Tibial nerve (tissue), 4 donors: ENCODE results near the gene CARD10. TPM values are rescaled to one million over a fixed set of nuclear protein-coding genes. Genes with fewer than 3 reads are reported as not detected.

Experiments
- DNase-seq, 2 donors: peaks; one replicate each; pipeline ENCODE4 v3.0.0-alpha.2; 2019; ENCODE audit warnings: low spot score in 2 of 2
- H3K27ac ChIP-seq, 4 donors: fragments of 200-600 bp; sonication (generic) in 3 of 4; one replicate each; pipeline ENCODE4 v1.5.1; 2017 to 2019; ENCODE audit warnings: mild to moderate bottlenecking in 1 of 4
- H3K27me3 ChIP-seq, 2 donors: fragments of 200-600 bp; sonication (generic) in 1 of 2; one replicate each; pipeline versions ENCODE4 v1.5.1 to v1.6.0; 2017 to 2019
- H3K36me3 ChIP-seq, 3 donors: fragments of 200-600 bp; sonication (generic); one replicate each; pipeline ENCODE4 v1.5.1; 2018 to 2019
- H3K4me1 ChIP-seq, 4 donors: fragments of 200-600 bp; sonication (generic) in 3 of 4; one replicate each; pipeline ENCODE4 v1.5.1; 2017 to 2019
- H3K4me3 ChIP-seq, 4 donors: fragments of 200-600 bp; sonication (generic) in 3 of 4; one replicate each; pipeline ENCODE4 v1.5.1; 2017 to 2019; ENCODE audit warnings: mild to moderate bottlenecking in 1 of 4, moderate library complexity in 1 of 4
- H3K9me3 ChIP-seq, 4 donors: fragments of 200-600 bp; sonication (generic) in 3 of 4; one replicate each; pipeline ENCODE4 v1.5.1; 2017 to 2019
- CTCF ChIP-seq, 5 experiments: fragments of 200-600 bp in 3 of 5; fragments of 450-650 bp in 2 of 5; sonication (generic) in 3 of 5; IDR thresholded peaks; one replicate each; pipeline ENCODE4 v1.5.1; 2016 to 2019; ENCODE audit warnings: antibody characterized with exemption in 5 of 5, mild to moderate bottlenecking in 3 of 5, moderate library complexity in 2 of 5
- EP300 ChIP-seq, 2 donors: sonication (generic); formaldehyde crosslinking; IDR thresholded peaks; one replicate each; pipeline ENCODE4 v1.6.1; 2017; ENCODE audit warnings: antibody characterized with exemption in 2 of 2, mild to moderate bottlenecking in 1 of 2
- POLR2A ChIP-seq, 2 donors: fragments of 450-650 bp; IDR thresholded peaks; one replicate each; pipeline ENCODE4 v1.6.1; 2017; ENCODE audit warnings: antibody characterized with exemption in 2 of 2, mild to moderate bottlenecking in 2 of 2, moderate library complexity in 2 of 2
- WGBS, 2 donors: methylation state at CpG; one replicate each; pipeline ENCODE4 v1.1.5; 2018; 5-methylcytosine and 5-hydroxymethylcytosine counted together
- total RNA-seq, 4 donors: library from RNA; depleted of rRNA; stranded (reverse); fragments of >200 nt; gene quantifications; one replicate each; pipeline ENCODE4 v1.1.0, GENCODE V29; 2016

The CARD10 gene
- total RNA-seq, 4 donors from 2014 or later: 12.5 to 21.6 (median 17.0) TPM

GRCh38 chr22:37460684-37461083 lies 58.5 kb downstream of the CARD10 start:
- WGBS, 2 donors: 74 to 84% methylated on average over 3 of the region's 3 CpGs
- DNase-seq: no peak
- peaks cover 0 to 6% (median 0%) of the 10 kb centered on the region in 4 donors for H3K4me1 ChIP-seq
- no peak overlapping the region for H3K4me3 ChIP-seq
- H3K27me3 ChIP-seq: peaks cover 0 to 32% of the 10 kb centered on the region in 2 donors
- no peaks in the 10 kb centered on the region for H3K9me3 ChIP-seq
- H3K36me3 ChIP-seq: no peaks in the 10 kb centered on the region
- H3K27ac ChIP-seq: no peak overlapping the region
- TF ChIP-seq CTCF (IDR thresholded peaks at IDR 0.05) (no peak), EP300 (IDR thresholded peaks at IDR 0.05) (no peak), POLR2A (IDR thresholded peaks at IDR 0.05) (no peak)

GRCh38 chr22:37459206-37459605 lies 60.0 kb downstream of the CARD10 start:
- no peaks in the 10 kb centered on the region for H3K36me3 ChIP-seq
- 66 to 75% methylated on average over 9 of the region's 9 CpGs for WGBS, 2 donors
- peaks cover 0 to 42% of the 10 kb centered on the region in 2 donors for H3K27me3 ChIP-seq
- no peak for TF ChIP-seq POLR2A (IDR thresholded peaks at IDR 0.05)
- no peak for TF ChIP-seq EP300 (IDR thresholded peaks at IDR 0.05)
- no peak for TF ChIP-seq CTCF (IDR thresholded peaks at IDR 0.05)
- H3K4me1 ChIP-seq: peaks cover 0 to 3% (median 0%) of the 10 kb centered on the region in 4 donors
- no peak overlapping the region for H3K27ac ChIP-seq
- no peak for DNase-seq
- H3K9me3 ChIP-seq: no peaks in the 10 kb centered on the region
- H3K4me3 ChIP-seq: no peak overlapping the region

GRCh38 chr22:37457093-37457893 lies 61.9 kb downstream of the CARD10 start:
- 36 to 52% methylated on average over 4 of the region's 4 CpGs for WGBS, 2 donors
- no peak for TF ChIP-seq POLR2A (IDR thresholded peaks at IDR 0.05)
- TF ChIP-seq CTCF (IDR thresholded peaks at IDR 0.05): peak; percentile 62 to 91 (median 82)
- no peak overlapping the region for H3K27ac ChIP-seq
- no peak overlapping the region for H3K4me3 ChIP-seq
- H3K27me3 ChIP-seq: peaks cover 0 to 50% of the 10 kb centered on the region in 2 donors
- peak; percentile 54 to 81 for DNase-seq
- H3K4me1 ChIP-seq: no peaks in the 10 kb centered on the region
- H3K9me3 ChIP-seq: no peaks in the 10 kb centered on the region
- no peaks in the 10 kb centered on the region for H3K36me3 ChIP-seq

GRCh38 chr22:37456346-37456745 lies 62.9 kb downstream of the CARD10 start:
- no peaks in the 10 kb centered on the region for H3K36me3 ChIP-seq
- peaks cover 0 to 5% (median 0%) of the 10 kb centered on the region in 4 donors for H3K9me3 ChIP-seq
- WGBS, 2 donors: 68 to 69% methylated on average over 17 of the region's 17 CpGs
- TF ChIP-seq CTCF (IDR thresholded peaks at IDR 0.05): no peak
- no peak overlapping the region for H3K4me3 ChIP-seq
- peaks cover 0 to 50% of the 10 kb centered on the region in 2 donors for H3K27me3 ChIP-seq
- H3K27ac ChIP-seq: no peak overlapping the region
- DNase-seq: no peak
- H3K4me1 ChIP-seq: no peaks in the 10 kb centered on the region

- H3K4me1 ChIP-seq: no peaks in the 10 kb centered on the region
- 79 to 83% methylated on average over 14 of the region's 14 CpGs for WGBS, 2 donors
- no peak for DNase-seq
- TF ChIP-seq POLR2A (IDR thresholded peaks at IDR 0.05): no peak
- no peak for TF ChIP-seq CTCF (IDR thresholded peaks at IDR 0.05)
- TF ChIP-seq EP300 (IDR thresholded peaks at IDR 0.05): no peak
- peaks cover 0 to 9% (median 1%) of the 10 kb centered on the region in 4 donors for H3K9me3 ChIP-seq
- no peaks in the 10 kb centered on the region for H3K36me3 ChIP-seq
- H3K4me3 ChIP-seq: no peak overlapping the region
- H3K27me3 ChIP-seq: peaks cover 0 to 50% of the 10 kb centered on the region in 2 donors
- H3K27ac ChIP-seq: no peak overlapping the region
These were observed 63.3 kb downstream of the CARD10 start for GRCh38 chr22:37455896-37456295.
